Measurements from ENCODE around the gene TGM1.

TGM1 gene

DNA sequence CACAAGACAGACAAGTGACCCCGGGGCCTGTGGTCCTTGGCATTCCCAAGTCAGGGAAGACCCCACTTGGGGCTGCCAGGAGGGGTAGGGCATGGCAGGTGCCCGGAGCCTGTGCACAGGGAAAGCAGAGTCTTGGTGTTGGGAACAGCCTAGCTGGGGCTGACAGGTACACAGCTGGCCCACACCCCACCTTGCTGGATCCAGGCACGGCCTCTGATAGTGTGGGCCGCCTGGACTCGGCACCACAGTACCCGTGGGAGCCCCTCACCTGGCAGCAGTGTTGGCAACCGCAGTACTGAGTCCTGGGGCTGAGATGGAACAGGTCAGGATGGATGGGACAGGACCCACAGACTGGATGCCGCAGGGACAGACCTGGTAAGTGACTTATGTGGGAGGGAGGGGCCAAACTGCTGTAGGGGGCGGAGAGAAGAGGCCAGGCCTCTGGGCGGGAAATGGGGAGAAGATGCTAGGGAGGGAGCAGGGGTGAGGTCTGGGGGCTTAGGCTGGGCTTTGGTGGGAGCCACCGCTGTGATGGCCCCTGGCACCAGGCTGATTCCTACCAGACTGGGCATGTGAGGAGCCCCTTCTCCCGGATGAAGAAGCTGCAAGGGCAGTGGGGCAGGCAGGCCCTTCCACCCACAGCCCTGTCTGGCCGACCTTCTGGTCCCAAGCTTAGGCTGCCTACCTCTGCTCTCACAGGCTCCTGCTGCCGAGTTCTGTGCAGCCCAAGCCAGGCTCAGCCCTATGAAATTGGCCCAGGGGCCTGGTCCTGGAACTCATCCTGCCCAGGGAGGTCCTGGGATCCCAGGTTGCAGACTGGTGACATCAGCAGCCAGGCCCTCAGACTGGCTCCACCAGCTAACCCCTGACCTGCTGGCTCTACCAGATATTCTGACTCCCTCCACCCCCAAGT is at the start of gene TGM1:
TSS of gene TGM1 (minus strand) at position 357 of the 913 bp plus-strand sequence. CDS start 825 bp downstream, outside the sequence.
- peaks cover 5% of the 10 kb centered on the region for H3K36me3 Mint-ChIP-seq (ENCODE audit: low read depth)
- TF ChIP-seq, protein P1, sequence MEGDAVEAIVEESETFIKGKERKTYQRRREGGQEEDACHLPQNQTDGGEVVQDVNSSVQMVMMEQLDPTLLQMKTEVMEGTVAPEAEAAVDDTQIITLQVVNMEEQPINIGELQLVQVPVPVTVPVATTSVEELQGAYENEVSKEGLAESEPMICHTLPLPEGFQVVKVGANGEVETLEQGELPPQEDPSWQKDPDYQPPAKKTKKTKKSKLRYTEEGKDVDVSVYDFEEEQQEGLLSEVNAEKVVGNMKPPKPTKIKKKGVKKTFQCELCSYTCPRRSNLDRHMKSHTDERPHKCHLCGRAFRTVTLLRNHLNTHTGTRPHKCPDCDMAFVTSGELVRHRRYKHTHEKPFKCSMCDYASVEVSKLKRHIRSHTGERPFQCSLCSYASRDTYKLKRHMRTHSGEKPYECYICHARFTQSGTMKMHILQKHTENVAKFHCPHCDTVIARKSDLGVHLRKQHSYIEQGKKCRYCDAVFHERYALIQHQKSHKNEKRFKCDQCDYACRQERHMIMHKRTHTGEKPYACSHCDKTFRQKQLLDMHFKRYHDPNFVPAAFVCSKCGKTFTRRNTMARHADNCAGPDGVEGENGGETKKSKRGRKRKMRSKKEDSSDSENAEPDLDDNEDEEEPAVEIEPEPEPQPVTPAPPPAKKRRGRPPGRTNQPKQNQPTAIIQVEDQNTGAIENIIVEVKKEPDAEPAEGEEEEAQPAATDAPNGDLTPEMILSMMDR (IDR thresholded peaks at IDR 0.05; ENCODE audit: unreplicated experiment in 3 of 3), result no peak
- peak within 1 kb of the TSS in 1 of 3 experiments; percentile 48 for H3K27ac Mint-ChIP-seq
- H3K4me3 Mint-ChIP-seq, result no peak within 1 kb of the TSS
- H3K27me3 Mint-ChIP-seq (ENCODE audit: low read depth), result no peaks in the 10 kb centered on the region
- no peaks in the 10 kb centered on the region for H3K9me3 Mint-ChIP-seq
- peaks cover 4% of the 10 kb centered on the region for H3K4me1 Mint-ChIP-seq

DNA sequence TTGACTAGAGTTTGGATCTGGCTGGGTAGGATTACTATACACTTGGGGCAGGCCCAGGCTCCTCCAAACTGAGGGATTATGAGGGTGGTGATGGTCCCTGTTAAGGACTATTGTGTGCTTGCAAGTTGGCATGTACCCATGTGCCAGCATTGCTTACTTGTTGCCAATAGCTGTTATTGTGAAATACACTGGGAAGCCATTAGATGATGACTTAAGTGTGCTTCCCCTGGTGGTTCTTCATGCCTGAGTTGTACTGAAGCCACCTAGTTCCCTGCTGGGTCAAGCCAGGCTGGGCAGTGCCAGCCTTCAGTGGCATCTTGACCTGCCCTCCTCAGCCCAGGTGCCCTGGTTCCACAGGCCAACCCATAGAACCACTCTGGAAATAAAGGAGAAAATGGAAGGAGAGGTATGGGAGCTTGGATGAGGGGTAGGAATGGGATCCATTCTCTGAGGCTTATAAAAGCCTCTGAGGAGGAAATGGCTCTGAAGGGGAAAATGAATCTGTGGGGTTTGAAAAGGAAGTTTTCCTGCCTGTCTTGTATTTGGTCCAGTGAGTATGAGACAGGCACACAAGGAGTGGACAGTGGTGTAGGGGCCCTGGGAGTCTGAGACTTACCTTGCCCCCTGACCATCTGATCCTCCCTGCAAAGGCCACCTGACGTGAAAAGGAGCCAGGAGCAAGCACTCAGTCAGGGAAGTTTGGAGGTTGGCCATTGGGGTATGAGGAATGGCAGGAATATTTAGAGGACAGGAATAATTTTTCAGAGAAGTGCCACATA is 49.0 kb upstream of the TGM1 start:
- peaks cover 11% of the 10 kb centered on the region for H3K36me3 Mint-ChIP-seq (ENCODE audit: low read depth)
- H3K4me1 Mint-ChIP-seq, result peaks cover 5% of the 10 kb centered on the region
- H3K27me3 Mint-ChIP-seq (ENCODE audit: low read depth), result no peaks in the 10 kb centered on the region
- no peak overlapping the region for H3K27ac Mint-ChIP-seq
- H3K4me3 Mint-ChIP-seq, result no peak overlapping the region
- no peaks in the 10 kb centered on the region for H3K9me3 Mint-ChIP-seq
- TF ChIP-seq, protein P1 (IDR thresholded peaks at IDR 0.05; ENCODE audit: unreplicated experiment in 3 of 3), result no peak

DNA sequence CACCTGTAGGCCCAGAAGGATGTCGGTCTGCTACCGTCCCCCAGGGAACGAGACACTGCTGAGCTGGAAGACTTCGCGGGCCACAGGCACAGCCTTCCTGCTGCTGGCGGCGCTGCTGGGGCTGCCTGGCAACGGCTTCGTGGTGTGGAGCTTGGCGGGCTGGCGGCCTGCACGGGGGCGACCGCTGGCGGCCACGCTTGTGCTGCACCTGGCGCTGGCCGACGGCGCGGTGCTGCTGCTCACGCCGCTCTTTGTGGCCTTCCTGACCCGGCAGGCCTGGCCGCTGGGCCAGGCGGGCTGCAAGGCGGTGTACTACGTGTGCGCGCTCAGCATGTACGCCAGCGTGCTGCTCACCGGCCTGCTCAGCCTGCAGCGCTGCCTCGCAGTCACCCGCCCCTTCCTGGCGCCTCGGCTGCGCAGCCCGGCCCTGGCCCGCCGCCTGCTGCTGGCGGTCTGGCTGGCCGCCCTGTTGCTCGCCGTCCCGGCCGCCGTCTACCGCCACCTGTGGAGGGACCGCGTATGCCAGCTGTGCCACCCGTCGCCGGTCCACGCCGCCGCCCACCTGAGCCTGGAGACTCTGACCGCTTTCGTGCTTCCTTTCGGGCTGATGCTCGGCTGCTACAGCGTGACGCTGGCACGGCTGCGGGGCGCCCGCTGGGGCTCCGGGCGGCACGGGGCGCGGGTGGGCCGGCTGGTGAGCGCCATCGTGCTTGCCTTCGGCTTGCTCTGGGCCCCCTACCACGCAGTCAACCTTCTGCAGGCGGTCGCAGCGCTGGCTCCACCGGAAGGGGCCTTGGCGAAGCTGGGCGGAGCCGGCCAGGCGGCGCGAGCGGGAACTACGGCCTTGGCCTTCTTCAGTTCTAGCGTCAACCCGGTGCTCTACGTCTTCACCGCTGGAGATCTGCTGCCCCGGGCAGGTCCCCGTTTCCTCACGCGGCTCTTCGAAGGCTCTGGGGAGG is 47.9 kb upstream of the TGM1 start, which contains the start of gene LTB4R:
TSS of gene LTB4R (plus strand) at position 857 of the 959 bp plus-strand sequence. CDS start 4,150 bp downstream, outside the sequence.
- TF ChIP-seq, protein P1 (IDR thresholded peaks at IDR 0.05; ENCODE audit: unreplicated experiment in 3 of 3), result no peak
- peaks cover 5% of the 10 kb centered on the region for H3K4me1 Mint-ChIP-seq
- H3K27ac Mint-ChIP-seq, result no peak within 1 kb of the TSS
- no peaks in the 10 kb centered on the region for H3K27me3 Mint-ChIP-seq (ENCODE audit: low read depth)
- no peaks in the 10 kb centered on the region for H3K9me3 Mint-ChIP-seq
- no peak within 1 kb of the TSS for H3K4me3 Mint-ChIP-seq
- H3K36me3 Mint-ChIP-seq (ENCODE audit: low read depth), result peaks cover 21% of the 10 kb centered on the region

DNA sequence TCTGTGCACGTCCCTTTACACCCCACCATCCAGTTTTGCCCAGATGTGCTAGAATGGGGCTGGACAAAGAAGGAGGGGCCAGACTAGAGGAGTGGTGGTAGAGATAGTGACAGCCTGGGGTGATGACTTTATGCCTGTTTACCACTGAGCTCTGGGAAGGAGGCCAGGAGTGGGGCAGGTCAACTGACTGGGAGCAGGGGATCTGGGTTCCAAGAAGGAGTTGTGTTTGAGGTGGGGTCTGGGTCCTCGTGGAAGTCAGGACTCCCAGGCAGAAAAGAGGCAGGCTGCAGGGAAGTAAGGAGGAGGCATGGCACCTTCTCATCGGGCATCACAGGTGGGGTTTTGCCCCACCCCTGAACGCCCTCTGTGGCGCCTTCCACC is 47.3 kb upstream of the TGM1 start:
- H3K9me3 Mint-ChIP-seq, result no peaks in the 10 kb centered on the region
- H3K4me3 Mint-ChIP-seq, result no peak overlapping the region
- no peak overlapping the region for H3K27ac Mint-ChIP-seq
- peaks cover 27% of the 10 kb centered on the region for H3K36me3 Mint-ChIP-seq (ENCODE audit: low read depth)
- peaks cover 5% of the 10 kb centered on the region for H3K4me1 Mint-ChIP-seq
- H3K27me3 Mint-ChIP-seq (ENCODE audit: low read depth), result no peaks in the 10 kb centered on the region
- TF ChIP-seq, protein P1 (IDR thresholded peaks at IDR 0.05; ENCODE audit: unreplicated experiment in 3 of 3), result no peak

DNA sequence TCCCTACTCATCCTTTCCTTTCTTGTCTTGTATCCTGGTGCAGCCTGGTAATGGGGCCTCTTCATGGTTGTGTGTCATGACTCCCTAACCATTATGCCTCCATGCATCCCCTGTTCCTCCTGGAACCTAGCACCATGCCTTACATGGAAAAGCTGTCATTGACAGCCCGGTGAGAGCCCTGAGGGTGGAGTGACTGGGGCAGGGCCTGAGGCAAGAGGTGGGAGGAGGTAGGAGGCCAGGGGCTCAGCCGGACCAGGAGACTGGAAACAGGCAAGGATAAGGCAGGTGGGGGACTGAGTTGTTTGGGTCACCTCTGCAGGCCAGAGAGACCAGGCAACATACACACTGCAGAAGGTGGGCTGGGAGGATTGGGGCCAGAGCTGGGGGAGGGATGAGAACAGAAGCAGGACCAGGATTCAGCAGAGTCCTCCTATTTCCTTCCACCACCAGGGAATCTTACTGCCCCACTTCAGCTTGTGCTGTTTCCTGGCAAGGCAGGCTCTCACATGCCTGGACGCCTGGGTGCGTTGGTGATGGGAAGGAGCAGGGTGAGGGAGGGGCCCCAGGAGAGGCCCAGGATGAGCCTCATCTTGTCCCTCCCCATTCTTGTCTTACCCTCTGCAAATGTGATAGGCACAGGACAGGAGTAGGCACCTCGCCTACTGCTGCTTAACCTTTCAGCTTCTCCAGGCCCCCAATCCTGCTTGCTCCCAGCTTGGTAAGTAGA is 46.7 kb upstream of the TGM1 start, which contains the start of gene LTB4R2:
TSS of gene LTB4R2 (plus strand) at position 603 of the 727 bp plus-strand sequence. CDS start 525 bp downstream, outside the sequence.
- no peaks in the 10 kb centered on the region for H3K9me3 Mint-ChIP-seq
- no peak within 1 kb of the TSS for H3K27ac Mint-ChIP-seq
- H3K36me3 Mint-ChIP-seq (ENCODE audit: low read depth), result peaks cover 33% of the 10 kb centered on the region
- H3K27me3 Mint-ChIP-seq (ENCODE audit: low read depth), result no peaks in the 10 kb centered on the region
- TF ChIP-seq, protein P1 (IDR thresholded peaks at IDR 0.05; ENCODE audit: unreplicated experiment in 3 of 3), result no peak
- no peak within 1 kb of the TSS for H3K4me3 Mint-ChIP-seq
- H3K4me1 Mint-ChIP-seq, result peaks cover 5% of the 10 kb centered on the region
